ENCODE data around the gene MBNL2.

Gene MBNL2

DNA sequence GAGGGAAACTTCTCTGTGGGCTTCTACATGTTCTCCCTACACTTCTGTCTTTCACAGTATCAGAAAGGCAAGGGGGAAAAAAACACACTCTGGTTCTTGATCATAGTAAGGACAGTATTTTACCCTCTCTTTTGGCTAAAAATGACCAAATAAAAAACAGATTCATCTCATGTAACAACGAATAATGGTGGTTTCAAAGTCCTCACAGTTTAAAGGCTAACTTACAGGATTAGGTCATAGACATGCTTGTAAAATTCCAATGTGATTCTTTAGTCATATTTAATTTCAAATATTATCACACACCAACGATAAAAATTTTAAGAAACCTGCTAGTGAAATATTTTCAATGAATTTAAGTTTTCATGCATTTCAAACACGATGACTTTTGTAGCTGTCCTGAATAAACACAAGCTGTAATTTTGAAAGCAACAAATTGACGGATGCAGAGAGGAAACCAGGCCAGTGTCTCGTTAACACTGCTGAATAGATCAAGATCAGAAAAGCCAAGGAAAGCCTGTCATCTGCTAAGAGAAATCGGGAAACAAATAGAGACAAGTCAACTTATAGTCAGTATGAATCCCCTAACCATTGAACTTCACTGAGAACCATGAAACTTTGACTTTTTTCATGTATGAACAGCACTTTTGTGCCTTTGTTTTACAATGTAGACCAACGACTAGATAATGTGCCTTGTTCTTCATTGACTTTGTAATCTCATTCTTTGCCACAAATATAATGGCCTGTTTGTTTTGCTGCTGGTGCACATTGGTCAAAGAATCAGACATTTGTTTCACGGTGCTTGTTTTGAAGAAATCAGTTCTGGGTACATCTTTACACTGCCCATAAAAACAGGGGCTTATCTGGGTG, 22.0 kb downstream of the MBNL2 start:
- Histone ChIP-seq H3K79me2 (ENCODE audit: low read length) (no peaks in the 10 kb centered on the region), H2AFZ (ENCODE audit: low read depth, low read length) (no peak overlapping the region), H3K9me3 (ENCODE audit: insufficient read depth, low read length) (no peaks in the 10 kb centered on the region), H4K20me1 (ENCODE audit: insufficient read depth, low read length) (peaks cover 9% of the 10 kb centered on the region; the same call in 1 of the 2 replicates), H3K4me1 (ENCODE audit: low read length) (no peaks in the 10 kb centered on the region), H3K36me3 (replicated peaks; ENCODE audit: low read depth, low read length) (no peaks in the 10 kb centered on the region), H3K4me2 (ENCODE audit: low read length) (no peak overlapping the region), H3K4me3 (ENCODE audit: low read length) (no peak overlapping the region), H3K9ac (ENCODE audit: low read length) (no peak overlapping the region), H3K27ac (ENCODE audit: low read length) (no peak overlapping the region), H3K27me3 (ENCODE audit: low read depth, low read length) (no peaks in the 10 kb centered on the region)
- TF ChIP-seq EZH2phosphoT487 (IDR thresholded peaks at IDR 0.05; ENCODE audit: low read depth) = no peak
- TF ChIP-seq, protein P1, sequence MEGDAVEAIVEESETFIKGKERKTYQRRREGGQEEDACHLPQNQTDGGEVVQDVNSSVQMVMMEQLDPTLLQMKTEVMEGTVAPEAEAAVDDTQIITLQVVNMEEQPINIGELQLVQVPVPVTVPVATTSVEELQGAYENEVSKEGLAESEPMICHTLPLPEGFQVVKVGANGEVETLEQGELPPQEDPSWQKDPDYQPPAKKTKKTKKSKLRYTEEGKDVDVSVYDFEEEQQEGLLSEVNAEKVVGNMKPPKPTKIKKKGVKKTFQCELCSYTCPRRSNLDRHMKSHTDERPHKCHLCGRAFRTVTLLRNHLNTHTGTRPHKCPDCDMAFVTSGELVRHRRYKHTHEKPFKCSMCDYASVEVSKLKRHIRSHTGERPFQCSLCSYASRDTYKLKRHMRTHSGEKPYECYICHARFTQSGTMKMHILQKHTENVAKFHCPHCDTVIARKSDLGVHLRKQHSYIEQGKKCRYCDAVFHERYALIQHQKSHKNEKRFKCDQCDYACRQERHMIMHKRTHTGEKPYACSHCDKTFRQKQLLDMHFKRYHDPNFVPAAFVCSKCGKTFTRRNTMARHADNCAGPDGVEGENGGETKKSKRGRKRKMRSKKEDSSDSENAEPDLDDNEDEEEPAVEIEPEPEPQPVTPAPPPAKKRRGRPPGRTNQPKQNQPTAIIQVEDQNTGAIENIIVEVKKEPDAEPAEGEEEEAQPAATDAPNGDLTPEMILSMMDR (IDR thresholded peaks at IDR 0.05; ENCODE audit: low read depth, low read length) = no peak

DNA sequence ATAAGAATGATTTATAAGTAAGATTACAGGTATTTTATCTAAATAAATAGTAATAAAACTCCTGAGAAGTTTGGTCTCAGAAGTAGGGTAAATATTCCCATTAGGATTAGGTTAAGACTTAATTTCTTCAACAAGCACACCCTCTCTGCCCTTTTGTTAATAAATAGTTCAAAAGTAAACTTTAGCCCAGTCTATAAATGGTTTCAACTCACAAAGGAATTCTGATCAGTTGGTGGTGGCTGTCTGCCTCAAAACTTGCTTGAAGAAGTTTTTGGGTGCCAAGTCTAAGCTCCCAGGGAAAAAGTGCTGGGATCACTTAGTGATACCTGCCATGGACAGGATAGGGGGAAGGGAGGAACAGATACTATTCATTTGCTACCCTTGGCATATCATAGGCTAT, 22.9 kb downstream of the MBNL2 start:
- H3K4me1 ChIP-seq (ENCODE audit: low read length) = no peaks in the 10 kb centered on the region
- no peaks in the 10 kb centered on the region for H3K27me3 ChIP-seq (ENCODE audit: low read depth, low read length)
- no peak for TF ChIP-seq EZH2phosphoT487 (IDR thresholded peaks at IDR 0.05; ENCODE audit: low read depth)
- TF ChIP-seq, protein P1 (IDR thresholded peaks at IDR 0.05; ENCODE audit: low read depth, low read length) = no peak
- H3K4me2 ChIP-seq (ENCODE audit: low read length) = no peak overlapping the region
- no peaks in the 10 kb centered on the region for H3K9me3 ChIP-seq (ENCODE audit: insufficient read depth, low read length)
- no peaks in the 10 kb centered on the region for H3K79me2 ChIP-seq (ENCODE audit: low read length)
- H3K9ac ChIP-seq (ENCODE audit: low read length) = no peak overlapping the region
- H2AFZ ChIP-seq (ENCODE audit: low read depth, low read length) = no peak overlapping the region
- H3K27ac ChIP-seq (ENCODE audit: low read length) = no peak overlapping the region
- no peak overlapping the region for H3K4me3 ChIP-seq (ENCODE audit: low read length)
- no peaks in the 10 kb centered on the region for H3K36me3 ChIP-seq (replicated peaks; ENCODE audit: low read depth, low read length)
- peaks cover 9% of the 10 kb centered on the region; the same call in 1 of the 2 replicates for H4K20me1 ChIP-seq (ENCODE audit: insufficient read depth, low read length)

DNA sequence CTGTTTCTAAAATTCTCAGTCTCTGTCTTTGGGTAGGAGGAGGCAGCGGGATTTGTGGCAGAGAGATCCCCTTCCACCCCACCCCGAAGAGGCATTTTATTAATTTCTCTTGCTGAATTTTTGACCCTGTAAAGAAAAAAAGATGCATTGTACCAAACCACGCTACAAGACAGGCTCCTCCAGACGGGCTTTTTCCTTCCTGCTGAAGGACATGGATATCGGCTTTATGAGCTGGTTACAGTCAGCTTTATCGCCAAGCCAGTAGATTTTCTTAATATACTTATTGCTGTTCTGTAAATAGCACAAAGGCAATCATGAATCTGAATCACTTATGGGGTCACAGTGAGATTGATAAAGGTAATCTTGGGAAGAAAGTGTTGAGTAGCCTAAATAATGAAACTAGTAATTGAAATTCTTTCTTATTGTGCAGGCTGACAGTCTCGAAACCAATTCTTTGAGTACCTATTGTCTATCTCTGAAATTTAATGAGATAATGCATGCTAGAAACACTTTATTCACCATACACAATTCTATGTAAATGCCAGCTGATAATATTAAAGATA, 24.5 kb downstream of the MBNL2 start:
- Histone ChIP-seq H2AFZ (ENCODE audit: low read depth, low read length) (no peak overlapping the region), H3K27ac (ENCODE audit: low read length) (no peak overlapping the region), H3K36me3 (replicated peaks; ENCODE audit: low read depth, low read length) (no peaks in the 10 kb centered on the region), H3K9me3 (ENCODE audit: insufficient read depth, low read length) (no peaks in the 10 kb centered on the region), H3K79me2 (ENCODE audit: low read length) (no peaks in the 10 kb centered on the region), H3K4me1 (ENCODE audit: low read length) (no peaks in the 10 kb centered on the region), H3K4me2 (ENCODE audit: low read length) (no peak overlapping the region), H4K20me1 (ENCODE audit: insufficient read depth, low read length) (peaks cover 13% of the 10 kb centered on the region; the same call in 1 of the 2 replicates), H3K9ac (ENCODE audit: low read length) (no peak overlapping the region), H3K27me3 (ENCODE audit: low read depth, low read length) (no peaks in the 10 kb centered on the region), H3K4me3 (ENCODE audit: low read length) (no peak overlapping the region)
- TF ChIP-seq, protein P1 (IDR thresholded peaks at IDR 0.05; ENCODE audit: low read depth, low read length) = no peak

DNA sequence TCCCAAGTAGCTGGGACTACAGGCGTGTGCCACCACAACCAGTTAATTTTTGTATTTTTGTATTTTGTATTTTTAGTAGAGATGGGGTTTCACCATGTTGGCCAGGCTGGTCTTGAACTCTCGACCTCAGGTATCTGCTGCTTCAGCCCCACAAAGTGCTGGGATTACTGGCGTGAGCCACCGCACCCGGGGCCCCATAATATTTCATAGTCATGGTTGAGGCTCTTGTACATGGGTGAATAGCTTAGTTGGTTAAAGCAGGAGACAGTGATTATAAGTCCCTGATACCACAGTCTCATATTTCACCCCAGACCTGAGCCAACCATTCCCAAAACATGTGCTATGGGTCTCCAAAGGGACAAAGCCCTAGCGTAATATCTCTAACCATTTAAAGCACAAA, 26.1 kb downstream of the MBNL2 start:
- H4K20me1 ChIP-seq (ENCODE audit: insufficient read depth, low read length) = peaks cover 7% of the 10 kb centered on the region; the same call in 1 of the 2 replicates
- H3K79me2 ChIP-seq (ENCODE audit: low read length) = no peaks in the 10 kb centered on the region
- H2AFZ ChIP-seq (ENCODE audit: low read depth, low read length) = no peak overlapping the region
- no peaks in the 10 kb centered on the region for H3K9me3 ChIP-seq (ENCODE audit: insufficient read depth, low read length)
- no peaks in the 10 kb centered on the region for H3K27me3 ChIP-seq (ENCODE audit: low read depth, low read length)
- H3K27ac ChIP-seq (ENCODE audit: low read length) = no peak overlapping the region
- no peak overlapping the region for H3K4me2 ChIP-seq (ENCODE audit: low read length)
- TF ChIP-seq, protein P1 (IDR thresholded peaks at IDR 0.05; ENCODE audit: low read depth, low read length) = no peak
- no peak for TF ChIP-seq EZH2phosphoT487 (IDR thresholded peaks at IDR 0.05; ENCODE audit: low read depth)
- no peak overlapping the region for H3K9ac ChIP-seq (ENCODE audit: low read length)
- no peaks in the 10 kb centered on the region for H3K36me3 ChIP-seq (replicated peaks; ENCODE audit: low read depth, low read length)
- H3K4me1 ChIP-seq (ENCODE audit: low read length) = no peaks in the 10 kb centered on the region
- H3K4me3 ChIP-seq (ENCODE audit: low read length) = no peak overlapping the region
